Activated CD4-positive, alpha-beta T cell treated with anti-CD3 and anti-CD28 coated beads, Interleukin-2, amount 10 ng/mL, durations not matched to agents 7 days and 5 days (primary cell): Measurements from ENCODE around the gene FGF11. TPM values are rescaled to one million over a fixed set of nuclear protein-coding genes. Genes with fewer than 3 reads are reported as not detected.
A peak's percentile ranks its signal among the peaks of the same experiment; 100 is the strongest.

Experiments used
- CTCF ChIA-PET: fragments of 350-600 bp; sonication (Branson Sonifier 250); formaldehyde crosslinking; loops from one replicate; lab custom pipeline; 2021; ENCODE audit warnings: antibody characterized with exemption; lab: Charles Lee
- POLR2A ChIA-PET: fragments of 350-600 bp; sonication (Branson Sonifier 250); formaldehyde crosslinking; loops from one replicate; lab custom pipeline; 2021; ENCODE audit warnings: antibody characterized with exemption; lab: Charles Lee
- DNase-seq: peaks from one replicate; pipeline ENCODE4 v3.0.0-alpha.2; 2020
- H3K27ac Mint-ChIP-seq: one replicate; pipeline ENCODE4 v1.8.0; 2021; ENCODE audit warnings: mild to moderate bottlenecking, moderate library complexity, mixed read lengths
- H3K27me3 Mint-ChIP-seq: one replicate; pipeline ENCODE4 v1.8.0; 2021; ENCODE audit warnings: mixed read lengths
- H3K36me3 Mint-ChIP-seq: one replicate; pipeline ENCODE4 v1.8.0; 2021; ENCODE audit warnings: low read depth, mixed read lengths
- H3K4me1 Mint-ChIP-seq: one replicate; pipeline ENCODE4 v1.8.0; 2021; ENCODE audit warnings: mixed read lengths
- H3K4me3 Mint-ChIP-seq: one replicate; pipeline ENCODE4 v1.8.0; 2021; ENCODE audit warnings: mild to moderate bottlenecking, moderate library complexity, mixed read lengths
- H3K9me3 Mint-ChIP-seq: one replicate; pipeline ENCODE4 v1.8.0; 2021; ENCODE audit warnings: mixed read lengths
- total RNA-seq, 2 experiments: library from RNA; stranded (reverse); gene quantifications; one replicate each; pipeline ENCODE4 v1.2.3, GENCODE V29; 2021

FGF11 gene
- total RNA-seq, 2 experiments from 2014 or later = 6.8 to 9.4 TPM

GRCh38 chr17:7413346-7413985, 25.8 kb upstream of the FGF11 start:
- Mint-ChIP-seq H3K4me1 (peaks cover 3% of the 10 kb centered on the region), H3K4me3 (no peak overlapping the region), H3K36me3 (no peaks in the 10 kb centered on the region), H3K27ac (no peak overlapping the region), H3K27me3 (no peaks in the 10 kb centered on the region), H3K9me3 (no peaks in the 10 kb centered on the region)
- ChIA-PET CTCF (interaction anchor here (0.5 to 1.6 kb wide), 3 partner anchors 12 to 147 kb away, joined by 3 to 6 read pairs (median 4); partner anchors contain the start of gene SPEM2), POLR2A (no interaction called here)
- DNase-seq = no peak

DNA sequence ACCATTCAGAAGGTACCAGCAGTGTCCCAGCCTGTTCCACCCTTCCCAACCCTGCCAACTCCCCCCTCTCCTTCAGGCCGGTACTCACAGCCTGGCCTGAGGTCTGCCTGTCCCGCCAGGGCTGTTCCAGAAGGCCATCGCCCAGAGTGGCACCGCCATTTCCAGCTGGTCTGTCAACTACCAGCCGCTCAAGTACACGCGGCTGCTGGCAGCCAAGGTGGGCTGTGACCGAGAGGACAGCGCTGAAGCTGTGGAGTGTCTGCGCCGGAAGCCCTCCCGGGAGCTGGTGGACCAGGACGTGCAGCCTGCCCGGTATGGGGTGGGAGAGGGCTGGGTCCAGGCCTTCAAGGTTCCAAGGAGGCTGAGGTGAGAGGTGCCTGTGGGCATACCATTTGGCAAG, 24.5 kb upstream of the FGF11 start:
- Mint-ChIP-seq H3K4me3 (no peak overlapping the region), H3K4me1 (no peaks in the 10 kb centered on the region), H3K36me3 (no peaks in the 10 kb centered on the region), H3K27me3 (no peaks in the 10 kb centered on the region), H3K9me3 (no peaks in the 10 kb centered on the region), H3K27ac (no peak overlapping the region)
- no peak for DNase-seq
- ChIA-PET CTCF (no interaction called here), POLR2A (no interaction called here)

DNA sequence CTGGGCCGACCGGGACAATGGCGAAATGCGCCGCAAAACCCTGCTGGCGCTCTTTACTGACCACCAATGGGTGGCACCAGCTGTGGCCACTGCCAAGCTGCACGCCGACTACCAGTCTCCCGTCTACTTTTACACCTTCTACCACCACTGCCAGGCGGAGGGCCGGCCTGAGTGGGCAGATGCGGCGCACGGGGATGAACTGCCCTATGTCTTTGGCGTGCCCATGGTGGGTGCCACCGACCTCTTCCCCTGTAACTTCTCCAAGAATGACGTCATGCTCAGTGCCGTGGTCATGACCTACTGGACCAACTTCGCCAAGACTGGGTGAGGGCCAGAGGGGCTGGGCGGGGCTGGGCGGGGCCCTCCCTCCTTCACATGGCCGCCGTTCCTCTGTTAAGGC, 23.5 kb upstream of the FGF11 start:
- no peak for DNase-seq
- Mint-ChIP-seq H3K27me3 (no peaks in the 10 kb centered on the region), H3K4me3 (no peak overlapping the region), H3K36me3 (no peaks in the 10 kb centered on the region), H3K9me3 (no peaks in the 10 kb centered on the region), H3K4me1 (no peaks in the 10 kb centered on the region), H3K27ac (no peak overlapping the region)
- POLR2A ChIA-PET = no interaction called here
- CTCF ChIA-PET = no interaction called here

DNA sequence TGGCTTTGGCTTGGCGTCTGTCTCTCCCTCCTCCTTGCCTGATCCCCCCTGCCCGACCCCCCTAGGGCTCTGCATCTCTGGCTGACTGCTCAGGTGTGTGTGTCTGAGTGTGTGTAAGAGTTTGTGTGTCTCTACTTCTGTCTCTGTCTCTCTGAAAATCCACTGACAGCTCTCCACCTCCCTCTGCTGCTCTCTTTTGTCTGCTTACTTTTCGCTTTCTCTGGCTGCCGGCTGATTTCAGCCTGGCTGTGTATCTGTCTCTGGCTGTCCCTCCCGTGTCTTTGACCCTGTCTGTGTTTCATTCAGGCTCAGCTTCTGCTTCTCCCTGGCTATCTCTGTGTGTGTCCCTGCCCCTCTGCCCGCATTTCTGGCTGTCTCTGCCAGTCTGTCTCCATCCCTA, 23.0 kb upstream of the FGF11 start:
- CTCF ChIA-PET = interaction anchor here (1.5 kb wide), 1 partner anchor 144 kb away, joined by 4 read pairs; no protein-coding TSS in a partner anchor
- no peaks in the 10 kb centered on the region for H3K9me3 Mint-ChIP-seq

GRCh38 chr17:7417056-7417655, 22.2 kb upstream of the FGF11 start:
- Mint-ChIP-seq H3K36me3 (no peaks in the 10 kb centered on the region), H3K27ac (no peak overlapping the region), H3K9me3 (no peaks in the 10 kb centered on the region), H3K4me3 (no peak overlapping the region), H3K27me3 (no peaks in the 10 kb centered on the region), H3K4me1 (no peaks in the 10 kb centered on the region)
- DNase-seq = no peak
- POLR2A ChIA-PET = interaction anchor here (0.6 kb wide), 1 partner anchor 54 kb away, joined by 5 read pairs; no protein-coding TSS in a partner anchor
- CTCF ChIA-PET = interaction anchor here (1.5 kb wide), 1 partner anchor 143 kb away, joined by 4 read pairs; no protein-coding TSS in a partner anchor

More for the DNA sequence above, 23.0 kb upstream of the FGF11 start:
- peak overlapping the region; percentile 34 for H3K27ac Mint-ChIP-seq
- no peaks in the 10 kb centered on the region for H3K27me3 Mint-ChIP-seq
- H3K36me3 Mint-ChIP-seq = no peaks in the 10 kb centered on the region
- H3K4me3 Mint-ChIP-seq = no peak overlapping the region
- no peak for DNase-seq
- H3K4me1 Mint-ChIP-seq = no peaks in the 10 kb centered on the region
- POLR2A ChIA-PET = interaction anchor here (0.6 kb wide), 1 partner anchor 54 kb away, joined by 5 read pairs; no protein-coding TSS in a partner anchor

- H3K9me3 Mint-ChIP-seq = no peaks in the 10 kb centered on the region
- H3K27me3 Mint-ChIP-seq = no peaks in the 10 kb centered on the region
- no peak overlapping the region for H3K27ac Mint-ChIP-seq
- POLR2A ChIA-PET = no interaction called here
- H3K4me1 Mint-ChIP-seq = no peaks in the 10 kb centered on the region
- no peak for DNase-seq
- H3K4me3 Mint-ChIP-seq = no peak overlapping the region
- CTCF ChIA-PET = interaction anchor here (1.7 kb wide), 1 partner anchor 12 kb away, joined by 3 read pairs; no protein-coding TSS in a partner anchor
- H3K36me3 Mint-ChIP-seq = no peaks in the 10 kb centered on the region
Measured at GRCh38 chr17:7418472-7419152, 20.7 kb upstream of the FGF11 start.

DNA sequence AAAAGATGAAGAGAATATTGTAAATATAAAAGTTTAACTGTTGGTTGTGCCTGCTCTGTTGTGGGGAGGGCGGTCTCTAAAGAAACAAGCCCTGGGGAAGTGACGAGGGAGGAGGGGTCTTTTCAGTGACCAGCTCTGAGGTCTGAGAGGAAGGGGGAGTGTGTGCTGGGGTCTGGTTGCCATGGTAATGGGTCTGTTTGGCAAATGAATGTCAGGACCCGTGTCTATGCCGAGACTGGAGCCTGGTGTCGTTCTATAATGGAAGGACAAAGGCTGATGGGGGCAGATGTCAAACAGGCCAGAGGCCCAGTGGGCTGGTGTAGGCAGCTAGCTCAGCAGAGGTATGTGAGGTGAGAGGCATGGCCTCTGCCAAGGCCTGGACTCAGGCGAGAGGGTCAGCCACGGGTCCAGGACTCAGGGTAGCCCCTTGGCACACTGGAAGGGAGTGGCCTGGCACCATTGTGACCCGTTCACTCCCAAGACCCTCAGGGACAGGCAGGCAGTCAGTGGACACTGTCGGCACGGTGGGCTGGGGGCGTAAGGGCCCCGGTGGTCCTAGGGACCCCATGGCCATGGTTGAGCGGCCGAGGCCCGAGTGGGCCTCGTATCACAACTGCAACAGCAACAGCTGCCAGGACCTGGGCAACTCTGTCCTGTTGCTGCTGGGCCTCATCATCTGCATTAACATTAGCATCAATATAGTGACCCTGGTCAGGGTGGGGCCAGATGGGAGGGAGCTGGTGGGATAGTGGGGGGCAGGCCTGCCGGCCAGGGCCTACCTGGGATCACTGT, 19.3 kb upstream of the FGF11 start, which contains the start of gene SPEM1:
TSS of gene SPEM1 (plus strand) at position 506 of the 792 bp plus-strand sequence. CDS start at position 567, 61 bp downstream.
- POLR2A ChIA-PET = no interaction called here
- Mint-ChIP-seq H3K27me3 (no peaks in the 10 kb centered on the region), H3K36me3 (no peaks in the 10 kb centered on the region), H3K4me3 (no peak within 1 kb of the TSS), H3K9me3 (no peaks in the 10 kb centered on the region), H3K27ac (peak within 1 kb of the TSS; percentile 73), H3K4me1 (no peaks in the 10 kb centered on the region)
- no peak for DNase-seq
- CTCF ChIA-PET = interaction anchor here (0.9 to 2.5 kb wide), 3 partner anchors 11 to 66 kb away, joined by 3 to 12 read pairs (median 3); partner anchors contain the start of gene TMEM102

GRCh38 chr17:7421186-7421585, 18.1 kb upstream of the FGF11 start:
- H3K27ac Mint-ChIP-seq = no peak overlapping the region
- no peaks in the 10 kb centered on the region for H3K27me3 Mint-ChIP-seq
- POLR2A ChIA-PET = no interaction called here
- CTCF ChIA-PET = interaction anchor here (2.5 kb wide), 1 partner anchor 15 kb away, joined by 12 read pairs; the partner anchor contains the start of gene TMEM102
- H3K4me1 Mint-ChIP-seq = no peaks in the 10 kb centered on the region
- no peaks in the 10 kb centered on the region for H3K9me3 Mint-ChIP-seq
- DNase-seq = no peak
- H3K36me3 Mint-ChIP-seq = no peaks in the 10 kb centered on the region
- H3K4me3 Mint-ChIP-seq = no peak overlapping the region

GRCh38 chr17:7423679-7424078, 15.6 kb upstream of the FGF11 start:
- Mint-ChIP-seq H3K9me3 (no peaks in the 10 kb centered on the region), H3K27ac (peak overlapping the region; percentile 31), H3K4me3 (no peak overlapping the region), H3K27me3 (no peaks in the 10 kb centered on the region), H3K36me3 (no peaks in the 10 kb centered on the region), H3K4me1 (no peaks in the 10 kb centered on the region)
- no peak for DNase-seq
- POLR2A ChIA-PET = no interaction called here
- CTCF ChIA-PET = no interaction called here

- Mint-ChIP-seq H3K36me3 (no peaks in the 10 kb centered on the region), H3K9me3 (no peaks in the 10 kb centered on the region), H3K4me1 (no peaks in the 10 kb centered on the region), H3K27me3 (no peaks in the 10 kb centered on the region), H3K4me3 (no peak within 1 kb of the TSS), H3K27ac (peak within 1 kb of the TSS; percentile 57)
- ChIA-PET POLR2A (no interaction called here), CTCF (interaction anchor here (1.2 to 1.4 kb wide), 2 partner anchors 12 to 70 kb away, joined by 3 to 4 read pairs; no protein-coding TSS in a partner anchor)
- no peak for DNase-seq
Measured at GRCh38 chr17:7425316-7425715, 14.0 kb upstream of the FGF11 start, which contains the start of gene SPEM2. SPEM2 (plus strand) TSS chr17:7425616; CDS start chr17:7425689, 73 bp downstream.

GRCh38 chr17:7425756-7426155, 13.6 kb upstream of the FGF11 start:
- Mint-ChIP-seq H3K9me3 (no peaks in the 10 kb centered on the region), H3K36me3 (no peaks in the 10 kb centered on the region), H3K4me3 (no peak overlapping the region), H3K27me3 (no peaks in the 10 kb centered on the region), H3K4me1 (no peaks in the 10 kb centered on the region), H3K27ac (peak overlapping the region; percentile 57)
- DNase-seq = no peak
- POLR2A ChIA-PET = no interaction called here
- CTCF ChIA-PET = interaction anchor here (1.2 to 1.4 kb wide), 2 partner anchors 12 to 70 kb away, joined by 3 to 4 read pairs; no protein-coding TSS in a partner anchor
